Fibroblast of skin of back (primary cell): ENCODE data around the gene C19orf53. TPM values are rescaled to one million over a fixed set of nuclear protein-coding genes. Genes with fewer than 3 reads are reported as not detected.
"Not testable (repeated sequence)": the region's sequence is repeated elsewhere in the genome, so short reads cannot be mapped to it uniquely, and the experiment has no call there.

Source experiments
- DNase-seq: peaks from one replicate; pipeline ENCODE4 v3.0.0-alpha.2; 2013
- polyA plus RNA-seq, 2 experiments: library from polyadenylated mRNA; unstranded; fragments of 120-200 nt; gene quantifications; one replicate each; pipeline ENCODE4 v1.2.1, GENCODE V29; 2013; ENCODE audit not compliant: insufficient read length in 2 of 2

Gene C19orf53
- 139 TPM for polyA plus RNA-seq (2013, experiment 1 of 2; ENCODE audit: insufficient read length)
- polyA plus RNA-seq (2013, experiment 2 of 2; ENCODE audit: insufficient read length), result 119 TPM

DNA sequence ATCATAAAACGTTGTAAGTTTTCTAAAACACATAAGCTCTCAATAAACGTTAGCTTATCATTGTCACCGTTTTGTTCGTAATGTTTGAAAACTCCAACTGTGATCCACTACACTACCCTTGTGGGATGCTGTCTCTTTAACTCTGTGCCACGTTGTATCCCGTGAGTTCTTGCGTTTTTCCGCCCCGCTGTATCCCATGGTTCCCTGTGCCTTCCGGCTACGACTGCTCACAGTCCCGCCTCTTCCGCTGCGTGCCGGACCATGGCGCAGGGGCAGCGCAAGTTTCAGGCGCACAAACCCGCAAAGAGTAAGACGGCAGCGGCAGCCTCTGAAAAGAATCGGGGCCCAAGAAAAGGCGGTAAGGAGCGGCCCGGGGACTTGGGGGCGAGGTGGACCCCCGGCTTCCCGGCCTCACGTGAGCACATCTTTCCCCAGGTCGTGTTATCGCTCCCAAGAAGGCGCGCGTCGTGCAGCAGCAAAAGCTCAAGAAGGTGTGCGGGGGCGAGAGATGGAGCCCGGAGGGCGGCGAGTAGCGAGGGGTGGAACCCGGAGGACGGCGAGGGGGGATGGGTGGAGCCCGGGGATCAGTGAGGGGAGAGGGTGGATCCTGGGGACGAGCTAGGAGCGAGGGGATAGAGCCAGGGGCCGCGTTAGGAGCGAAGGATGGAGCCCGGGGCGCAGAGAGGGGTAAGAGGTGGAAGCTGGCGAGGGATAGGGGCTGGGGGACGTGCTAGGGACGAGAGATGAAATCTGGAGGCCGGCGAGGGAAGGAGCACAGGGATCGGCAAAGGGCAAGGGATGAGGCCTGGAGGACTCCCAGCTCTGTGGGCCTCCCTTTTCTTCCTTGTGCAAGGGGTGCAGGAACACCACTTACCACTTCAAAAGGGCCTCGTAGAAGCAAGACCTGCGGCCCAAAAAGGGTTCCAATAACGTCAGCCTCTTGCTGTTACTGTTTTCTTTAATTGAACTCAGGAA is at the start of gene C19orf53:
Gene C19orf53 (plus strand): TSS at position 240 of the 975 bp plus-strand sequence. CDS start 22 bp downstream, at position 262.
- peak; percentile 93 for DNase-seq

- DNase-seq, result no peak
Measured at GRCh38 chr19:13726323-13726722, 47.9 kb upstream of the C19orf53 start.

- peak; percentile 56 for DNase-seq
Measured at GRCh38 chr19:13727798-13728197, 46.5 kb upstream of the C19orf53 start.

GRCh38 chr19:13729859-13730258 is 44.4 kb upstream of the C19orf53 start:
- peak; percentile 50 for DNase-seq

- DNase-seq, result peak; percentile 97
Measured at GRCh38 chr19:13731147-13731964, 42.9 kb upstream of the C19orf53 start.

DNA sequence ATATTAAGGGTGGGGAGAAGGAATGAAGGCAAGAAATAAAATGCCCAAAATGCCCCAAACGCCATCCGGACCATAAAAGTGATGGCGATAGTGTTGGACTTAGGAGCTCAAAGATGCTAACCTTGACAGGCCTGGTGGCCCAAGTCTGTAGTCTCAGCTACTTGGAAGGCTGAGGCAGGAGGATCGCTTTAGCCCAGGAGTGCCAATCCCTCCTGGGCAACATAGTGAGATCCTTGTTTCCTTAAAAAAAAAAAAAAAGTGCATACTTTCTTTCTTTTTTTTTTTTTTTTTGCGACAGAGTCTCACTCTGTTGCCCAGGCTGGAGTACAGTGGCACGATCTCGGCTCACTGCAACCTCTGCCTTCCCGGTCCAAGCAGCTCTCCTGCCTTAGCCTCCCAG is 41.9 kb upstream of the C19orf53 start:
- no peak for DNase-seq

GRCh38 chr19:13734751-13735150 is 39.5 kb upstream of the C19orf53 start:
- DNase-seq, result no peak

DNA sequence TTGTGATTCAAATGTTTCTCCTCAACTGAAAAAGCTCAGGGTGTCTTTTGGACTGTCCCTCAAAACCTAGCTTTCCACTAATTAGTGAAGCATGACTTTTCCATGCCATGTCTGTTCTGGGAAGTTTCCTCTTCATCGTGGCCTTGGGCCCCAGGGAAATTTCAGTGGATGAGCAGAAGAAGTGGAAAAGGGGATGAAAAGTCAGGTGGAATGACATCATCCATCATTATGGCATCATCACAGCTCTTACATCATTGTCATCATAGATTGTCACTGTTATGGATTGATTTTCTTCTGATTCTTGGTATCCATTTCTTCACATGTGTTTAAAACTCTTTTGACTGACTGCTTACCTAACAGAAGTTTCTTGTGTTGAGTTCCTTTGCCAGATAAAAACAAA is 36.2 kb upstream of the C19orf53 start:
- DNase-seq, result no peak

DNA sequence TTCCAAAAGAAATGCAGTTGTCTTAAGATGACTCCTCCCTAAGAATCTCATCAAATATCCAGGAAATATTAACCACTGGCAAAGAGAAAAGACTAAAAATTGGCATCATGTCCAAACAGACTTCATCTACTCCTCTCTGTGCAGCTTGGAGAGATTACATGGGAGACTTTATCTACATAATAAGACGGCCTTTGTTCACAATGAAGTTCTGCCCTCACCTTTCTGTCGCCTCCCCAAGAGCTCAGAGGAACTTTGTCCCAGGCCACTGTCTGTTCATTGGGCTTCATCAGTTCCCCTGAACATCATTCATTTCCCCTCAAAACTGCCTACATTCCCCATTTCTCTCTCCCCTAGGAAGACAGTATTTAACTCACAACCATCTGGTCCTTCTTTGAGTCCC is 32.4 kb upstream of the C19orf53 start:
- no peak for DNase-seq

- no peak for DNase-seq
Measured at GRCh38 chr19:13742756-13743155, 31.5 kb upstream of the C19orf53 start.

GRCh38 chr19:13744174-13744573 is 30.1 kb upstream of the C19orf53 start:
- no peak for DNase-seq

- DNase-seq, result no peak
Measured at GRCh38 chr19:13747098-13747453, 27.2 kb upstream of the C19orf53 start.

GRCh38 chr19:13748169-13748828 is 26.0 kb upstream of the C19orf53 start:
- DNase-seq, result peak; percentile 15

- DNase-seq, result no peak
Measured at GRCh38 chr19:13751436-13751835, 22.8 kb upstream of the C19orf53 start.

GRCh38 chr19:13753622-13754021 is 20.6 kb upstream of the C19orf53 start:
- not testable (repeated sequence) for DNase-seq

DNA sequence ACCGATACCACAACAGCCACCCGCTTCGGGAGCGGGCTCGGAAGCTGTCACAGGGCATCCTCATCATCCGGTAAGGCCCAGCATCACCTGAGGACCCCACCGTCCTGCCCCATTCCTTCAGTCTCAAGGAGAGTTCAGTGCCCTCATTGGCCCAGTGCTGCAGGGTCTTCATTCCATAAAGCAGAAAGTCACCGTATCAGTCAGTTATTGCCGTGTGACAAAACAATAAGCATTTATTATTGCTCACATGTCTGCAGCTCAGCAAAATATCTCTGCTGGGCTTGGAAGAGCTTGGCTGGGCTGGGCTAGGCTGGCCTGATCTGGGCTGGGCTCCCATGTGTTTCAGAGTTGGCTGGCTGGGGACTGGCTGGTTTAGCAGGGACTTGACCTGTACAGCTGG is 18.0 kb upstream of the C19orf53 start:
- no peak for DNase-seq

DNA sequence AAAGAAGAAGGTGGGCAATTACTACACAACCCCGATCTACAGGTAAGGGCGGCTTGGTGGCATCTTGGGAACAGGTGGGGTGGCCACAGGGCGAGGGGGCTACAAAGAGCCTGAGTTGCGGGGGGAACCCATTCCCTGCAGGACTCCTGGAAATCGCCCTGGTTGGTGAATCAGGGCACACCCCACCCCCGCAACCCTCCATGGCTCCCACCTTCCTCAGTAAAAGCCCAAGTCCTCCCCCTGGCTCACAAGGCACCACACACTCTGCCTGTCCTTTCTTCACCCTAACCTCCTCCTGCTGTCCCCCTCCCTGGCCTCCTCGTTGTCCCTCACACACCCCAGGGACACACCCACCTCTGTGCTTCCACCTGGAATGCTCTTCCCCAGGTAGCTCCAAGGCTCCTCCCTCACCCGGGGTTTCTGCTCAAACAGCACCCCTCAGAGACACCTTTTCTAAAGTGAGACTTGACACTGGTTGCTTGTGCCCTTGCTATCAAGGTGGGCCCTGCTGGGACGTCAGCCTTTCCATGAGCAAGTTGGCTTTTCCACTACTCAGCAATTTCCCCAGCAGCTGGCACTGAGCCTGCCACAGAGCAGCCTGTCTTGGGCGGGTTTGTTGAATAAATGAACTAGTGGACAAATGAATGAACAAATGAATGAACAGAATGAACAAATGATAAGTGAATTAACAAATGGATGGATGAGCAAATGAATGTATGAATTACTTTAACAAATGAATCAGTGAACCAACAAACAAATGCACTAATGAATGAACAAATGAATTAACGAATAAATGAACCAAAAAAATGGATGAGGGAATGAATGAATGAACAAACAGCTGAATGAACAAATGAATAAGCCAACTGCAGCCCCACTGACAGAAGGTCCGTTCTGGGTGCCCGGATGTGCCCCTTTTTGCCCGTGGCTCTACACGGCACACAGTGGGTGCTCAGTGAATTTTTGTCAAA is 16.2 kb upstream of the C19orf53 start:
- no peak for DNase-seq

DNA sequence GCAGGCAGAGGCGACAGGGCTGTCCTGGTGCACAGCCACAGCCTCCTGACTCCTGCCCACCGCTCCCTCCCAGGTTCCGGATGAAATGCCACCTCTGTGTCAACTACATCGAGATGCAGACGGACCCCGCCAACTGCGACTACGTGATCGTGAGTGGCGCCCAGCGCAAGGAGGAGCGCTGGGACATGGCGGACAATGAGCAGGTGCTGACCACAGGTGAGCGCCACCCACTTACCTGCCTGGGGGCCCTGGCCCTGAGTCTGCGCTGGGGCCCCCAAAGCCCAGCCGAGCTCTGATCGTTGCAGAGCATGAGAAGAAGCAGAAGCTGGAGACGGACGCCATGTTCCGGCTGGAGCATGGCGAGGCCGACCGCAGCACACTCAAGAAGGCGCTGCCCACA is 15.5 kb upstream of the C19orf53 start:
- DNase-seq, result no peak

GRCh38 chr19:13761423-13761822 is 12.8 kb upstream of the C19orf53 start:
- no peak for DNase-seq

- no peak for DNase-seq
Measured at GRCh38 chr19:13762635-13763235, 11.5 kb upstream of the C19orf53 start.

GRCh38 chr19:13763265-13763664 is 11.0 kb upstream of the C19orf53 start:
- DNase-seq, result no peak
